HFF-Myc (cell line): Measurements from ENCODE around the gene MZF1.
"Not testable (repeated sequence)": the region's sequence is repeated elsewhere in the genome, so short reads cannot be mapped to it uniquely, and the experiment has no call there.

ENCODE experiments used
- DNase-seq: peaks from one replicate; pipeline ENCODE4 v3.0.0-alpha.2; 2011; ENCODE audit warnings: low read depth; ENCODE audit errors: extremely low read depth
- H3K4me3 ChIP-seq: replicated peaks from 2 replicates; pipeline ENCODE4 v1.5.1; 2011; ENCODE audit warnings: low read depth, mild to moderate bottlenecking, control low read depth, low read length
- TF ChIP-seq, protein P1 (sequence below): IDR thresholded peaks from 2 replicates; pipeline ENCODE4 v1.5.1; 2012; ENCODE audit warnings: mild to moderate bottlenecking, low read depth, low read length, control low read depth; ENCODE audit errors: missing control alignments

The MZF1 gene

GRCh38 chr19:58572818-58573657, at the start of gene MZF1:
Gene MZF1, minus strand, starts transcription at chr19:58573335. Its CDS starts 1,946 bp downstream, at chr19:58571389.
- peak; percentile 100 for DNase-seq
- TF ChIP-seq, protein P1, sequence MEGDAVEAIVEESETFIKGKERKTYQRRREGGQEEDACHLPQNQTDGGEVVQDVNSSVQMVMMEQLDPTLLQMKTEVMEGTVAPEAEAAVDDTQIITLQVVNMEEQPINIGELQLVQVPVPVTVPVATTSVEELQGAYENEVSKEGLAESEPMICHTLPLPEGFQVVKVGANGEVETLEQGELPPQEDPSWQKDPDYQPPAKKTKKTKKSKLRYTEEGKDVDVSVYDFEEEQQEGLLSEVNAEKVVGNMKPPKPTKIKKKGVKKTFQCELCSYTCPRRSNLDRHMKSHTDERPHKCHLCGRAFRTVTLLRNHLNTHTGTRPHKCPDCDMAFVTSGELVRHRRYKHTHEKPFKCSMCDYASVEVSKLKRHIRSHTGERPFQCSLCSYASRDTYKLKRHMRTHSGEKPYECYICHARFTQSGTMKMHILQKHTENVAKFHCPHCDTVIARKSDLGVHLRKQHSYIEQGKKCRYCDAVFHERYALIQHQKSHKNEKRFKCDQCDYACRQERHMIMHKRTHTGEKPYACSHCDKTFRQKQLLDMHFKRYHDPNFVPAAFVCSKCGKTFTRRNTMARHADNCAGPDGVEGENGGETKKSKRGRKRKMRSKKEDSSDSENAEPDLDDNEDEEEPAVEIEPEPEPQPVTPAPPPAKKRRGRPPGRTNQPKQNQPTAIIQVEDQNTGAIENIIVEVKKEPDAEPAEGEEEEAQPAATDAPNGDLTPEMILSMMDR: no peak
- peak within 1 kb of the TSS; percentile 66 for H3K4me3 ChIP-seq

DNA sequence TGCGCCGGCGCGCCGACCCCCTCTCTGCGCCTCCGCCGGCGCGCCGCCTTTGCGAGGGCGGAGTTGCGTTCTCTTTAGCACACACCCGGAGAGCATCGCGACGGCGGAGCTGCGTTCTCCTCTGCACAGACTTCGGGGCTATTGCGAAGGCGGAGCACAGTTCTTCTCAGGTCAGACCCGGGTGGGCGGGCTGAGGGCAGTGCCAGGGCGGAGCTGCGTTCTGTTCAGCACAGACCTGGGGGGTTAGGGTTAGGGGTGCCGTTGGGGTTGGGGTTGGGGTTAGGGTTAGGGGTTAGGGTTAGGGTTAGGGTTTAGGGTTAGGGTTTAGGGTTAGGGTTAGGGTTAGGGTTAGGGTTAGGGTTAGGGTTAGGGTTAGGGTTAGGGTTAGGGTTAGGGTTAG, 34.1 kb upstream of the MZF1 start:
- not testable (repeated sequence) for DNase-seq, H3K4me3 ChIP-seq

DNA sequence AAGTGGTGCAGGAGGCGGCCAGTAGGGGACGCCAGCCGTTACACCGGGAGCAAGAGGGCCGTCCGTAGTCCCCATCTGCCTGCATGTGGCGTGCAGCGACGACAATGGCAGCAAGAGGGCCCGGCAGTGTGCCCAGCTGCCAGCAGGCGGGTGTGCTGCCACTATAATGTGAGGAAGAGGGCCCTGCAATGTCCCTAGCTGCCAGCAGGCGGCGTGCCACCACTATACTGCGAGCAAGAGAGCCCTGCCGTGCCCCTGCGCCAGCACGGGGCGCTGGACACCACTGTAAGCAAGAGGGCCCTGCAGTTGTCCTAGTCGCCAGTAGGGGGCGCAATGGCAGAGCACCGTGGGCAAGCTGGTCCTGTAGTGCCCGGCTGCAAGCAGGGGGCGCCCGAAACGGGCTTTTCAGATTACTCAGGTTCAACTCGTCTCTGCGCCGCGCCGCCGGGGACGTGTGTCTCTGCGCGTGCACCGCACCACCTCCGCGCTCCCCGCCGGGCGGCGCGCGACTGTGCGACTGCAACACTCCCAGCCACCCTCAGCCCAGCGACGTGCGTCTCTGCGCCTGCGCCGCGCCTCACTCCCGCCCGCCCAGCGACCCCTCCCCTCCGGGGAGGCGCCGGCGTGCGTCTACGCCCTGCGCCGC, 33.2 kb upstream of the MZF1 start:
- not testable (repeated sequence) for DNase-seq

DNA sequence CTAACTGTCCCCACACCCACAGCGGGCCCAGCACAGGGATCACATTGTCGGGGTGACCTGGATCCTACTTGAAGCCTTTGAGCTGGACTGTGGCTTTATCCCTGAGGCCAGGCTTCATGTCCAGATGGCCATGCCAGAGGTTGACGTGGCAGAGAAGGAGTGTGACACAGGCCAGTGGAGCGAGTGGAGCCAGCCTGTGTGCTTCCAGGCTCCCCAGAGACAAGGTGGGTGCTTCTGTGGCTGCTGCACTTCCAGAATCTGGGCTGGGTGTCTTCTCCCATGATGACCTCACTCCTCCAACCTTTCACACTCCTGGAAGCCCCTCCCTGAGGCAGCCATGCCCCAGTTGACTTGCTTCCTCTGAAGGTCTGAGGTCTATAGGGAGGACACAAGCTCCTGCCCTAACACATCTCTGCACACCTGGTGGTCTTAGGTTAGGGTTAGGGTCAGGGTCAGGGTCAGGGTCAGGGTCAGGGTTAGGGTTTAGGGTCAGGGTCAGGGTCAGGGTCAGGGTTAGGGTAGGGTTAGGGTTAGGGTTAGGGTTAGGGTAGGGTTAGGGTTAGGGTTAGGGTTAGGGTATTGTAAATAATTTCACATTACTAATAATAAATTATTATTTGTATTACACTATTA, 13.1 kb upstream of the MZF1 start:
- no peak for DNase-seq
- TF ChIP-seq, protein P1: no peak
- no peak overlapping the region for H3K4me3 ChIP-seq

More for the DNA sequence above, 33.2 kb upstream of the MZF1 start:
- not testable (repeated sequence) for H3K4me3 ChIP-seq

DNA sequence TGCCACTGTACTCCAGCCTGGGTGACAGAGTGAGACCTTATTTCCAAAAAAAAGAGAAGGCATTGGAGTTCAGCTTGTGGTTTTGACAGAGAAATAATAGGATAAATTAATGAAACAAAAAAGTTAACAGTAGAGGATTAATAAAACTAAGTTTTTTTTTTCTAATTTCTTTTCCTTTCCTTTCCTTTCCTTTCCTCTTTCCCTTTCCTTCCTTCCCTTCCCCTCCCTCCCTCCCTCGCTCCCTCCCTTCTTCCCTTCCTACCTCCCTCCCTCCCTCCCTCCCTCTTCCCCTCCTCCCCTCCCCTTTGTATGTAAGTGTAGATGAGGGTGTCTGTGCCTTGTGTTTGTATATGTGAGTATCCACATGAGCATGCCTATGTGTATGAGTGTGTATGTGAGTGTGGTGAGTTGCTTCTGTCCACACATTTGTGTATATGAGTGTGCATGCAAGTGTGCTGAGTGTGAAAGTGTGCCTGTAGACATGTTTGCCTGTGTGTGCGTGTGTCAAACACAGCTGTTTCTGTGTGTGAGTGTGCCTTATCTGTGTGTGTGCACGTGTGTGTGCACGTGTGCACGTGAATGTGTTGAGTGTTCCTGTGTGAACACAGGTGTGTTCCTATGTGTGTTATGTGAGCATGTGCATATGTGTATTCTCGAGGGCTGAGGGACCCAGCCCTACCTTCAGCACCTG, 12.5 kb upstream of the MZF1 start:
- DNase-seq: no peak
- TF ChIP-seq, protein P1: no peak
- no peak overlapping the region for H3K4me3 ChIP-seq

DNA sequence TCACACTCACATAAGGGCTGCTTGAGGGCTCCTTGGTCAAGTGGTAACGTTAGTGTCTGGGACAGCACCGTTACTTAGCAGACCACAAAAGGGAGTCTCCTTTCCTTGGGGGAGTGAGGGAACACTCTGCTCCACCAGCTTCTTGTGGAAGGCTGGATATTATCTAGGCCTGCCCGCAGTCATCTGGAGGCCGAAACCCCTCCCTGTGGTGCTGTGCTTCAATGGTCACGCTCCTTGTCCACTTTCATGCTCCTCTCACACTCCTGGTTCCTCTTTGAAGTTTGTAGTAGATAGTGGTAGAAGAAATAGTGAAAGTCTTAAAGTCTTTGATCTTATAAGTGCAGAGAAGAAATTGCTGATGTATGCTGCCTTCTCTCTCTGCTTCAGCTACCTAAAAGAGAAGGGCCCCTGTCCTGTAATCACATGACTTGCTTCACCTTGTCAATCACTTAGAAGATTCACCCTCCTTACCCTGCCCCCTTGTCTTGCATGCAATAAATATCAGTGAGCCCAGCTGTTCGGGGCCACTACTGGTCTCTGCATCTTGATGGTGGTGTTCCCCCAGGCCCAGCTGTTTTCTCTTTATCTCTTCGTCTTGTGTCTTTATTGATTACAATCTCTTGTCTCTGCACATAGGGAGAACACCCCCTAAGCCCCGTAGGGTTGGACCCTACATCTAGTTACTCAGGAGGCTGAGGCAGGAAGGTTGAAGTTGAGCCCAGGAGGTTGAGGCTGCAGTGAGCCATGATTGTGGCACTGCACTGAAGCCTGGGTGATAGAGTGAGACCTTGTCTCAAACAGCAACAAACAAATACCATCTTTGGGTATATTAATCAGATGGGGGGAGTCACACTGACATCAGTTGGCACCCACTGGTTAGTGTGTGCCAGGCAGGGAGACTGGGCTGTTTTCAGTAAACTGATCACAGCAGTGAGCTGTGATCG, 11.6 kb upstream of the MZF1 start:
- TF ChIP-seq, protein P1: no peak
- H3K4me3 ChIP-seq: no peak overlapping the region
- no peak for DNase-seq

DNA sequence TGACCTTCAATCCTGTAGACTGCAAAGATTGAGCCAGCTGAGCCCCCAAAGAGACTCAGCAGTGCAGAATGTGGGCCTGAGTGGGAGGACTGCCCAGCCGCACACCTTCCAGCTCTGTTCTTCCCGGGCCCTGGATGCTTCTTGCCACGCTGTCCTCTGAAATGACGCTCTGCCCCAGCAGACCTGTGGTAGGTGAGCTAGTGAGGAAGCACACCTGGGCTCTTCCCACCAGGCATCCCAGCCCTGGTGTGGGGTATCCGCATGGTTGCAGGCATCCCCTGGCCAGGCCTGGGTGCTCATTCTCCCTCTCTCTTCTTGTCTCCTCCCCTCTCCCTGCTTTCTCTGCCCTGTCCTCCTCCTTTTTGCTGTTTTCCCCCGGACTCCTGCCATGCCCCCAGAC, 9.8 kb upstream of the MZF1 start:
- H3K4me3 ChIP-seq: no peak overlapping the region
- DNase-seq: no peak
- TF ChIP-seq, protein P1: no peak
